Ovary (tissue), 9 donors: ENCODE measurements around the gene ZNF75A. TPM values are rescaled to one million over a fixed set of nuclear protein-coding genes. Genes with fewer than 3 reads are reported as not detected.

Experiments used
- DNase-seq, 5 donors: peaks; one replicate each; pipeline ENCODE4 v3.0.0-alpha.2; 2019 to 2020
- H3K27ac ChIP-seq, 2 donors: fragments of 200-600 bp; one replicate each; pipeline versions ENCODE4 v1.5.1 to v1.8.0; 2019 to 2022
- H3K27me3 ChIP-seq: fragments of 200-600 bp; one replicate; pipeline ENCODE4 v1.8.0; 2022
- H3K36me3 ChIP-seq: fragments of 200-600 bp; sonication (generic); one replicate; pipeline ENCODE4 v1.5.1; 2019
- H3K4me1 ChIP-seq: one replicate; pipeline ENCODE4 v1.8.1; 2013; ENCODE audit warnings: mild to moderate bottlenecking, moderate library complexity; ENCODE audit not compliant: insufficient read depth
- H3K4me3 ChIP-seq: fragments of 200-600 bp; sonication (generic); one replicate; pipeline ENCODE4 v1.5.1; 2017
- H3K9me3 ChIP-seq, 2 donors: fragments of 200-600 bp in 1 of 2; sonication (generic) in 1 of 2; one replicate each; pipeline versions ENCODE4 v1.5.1 to v1.8.1; 2013 to 2019; ENCODE audit warnings: mild to moderate bottlenecking in 1 of 2, moderate library complexity in 1 of 2
- EP300 ChIP-seq: sonication (generic); formaldehyde crosslinking; IDR thresholded peaks from one replicate; pipeline ENCODE4 v1.6.1; 2017; ENCODE audit warnings: antibody characterized with exemption
- POLR2A ChIP-seq: fragments of 450-650 bp; IDR thresholded peaks from one replicate; pipeline ENCODE4 v1.6.1; 2017; ENCODE audit warnings: antibody characterized with exemption, mild to moderate bottlenecking, moderate library complexity
- WGBS, 3 donors: extraction: QIAGEN DNeasy Blood & Tissue Kit in 1 of 3; methylation state at CpG; one replicate each; pipeline versions ENCODE4 v1.1.5 to v1.1.7; 2013 to 2017; 5-methylcytosine and 5-hydroxymethylcytosine counted together
- intact Hi-C, 4 donors: fragments of 100-400 bp; cut with DNase I; formaldehyde crosslinking; loops; one replicate each; pipeline versions ENCODE4 v1.11.0 to v1.15.1; 2022 to 2023
- polyA plus RNA-seq, 2 donors: library from polyadenylated mRNA; stranded (reverse); fragments of 200-250 nt in 1 of 2; fragments of 350-450 nt in 1 of 2; fragmentation: Illumina TruSeq in 1 of 2; extraction: RNeasy Lipid Tissue Mini Kit (QIAGEN cat#74804) in 1 of 2; gene quantifications; one replicate each; pipeline ENCODE4 v1.2.3, GENCODE V29; 2013 to 2014
- total RNA-seq, 7 donors: library from RNA; depleted of rRNA in 2 of 7; stranded (reverse); fragments of >200 nt in 2 of 7; fragmentation: NEBNext Ultra II Directional in 3 of 7; extraction: Animal tissue kit (Norgen Biotek cat#: 25700) in 3 of 7; gene quantifications; one replicate each; pipeline versions ENCODE4 v1.1.0 to v1.2.4, GENCODE V29; 2016 to 2023
- TF ChIP-seq, protein P1 (sequence below), 3 donors: fragments of 450-650 bp in 2 of 3; fragments of 200-600 bp in 1 of 3; IDR thresholded peaks; one replicate each; pipeline versions ENCODE4 v1.5.1 to v1.8.0; 2016 to 2022; ENCODE audit warnings: antibody characterized with exemption in 3 of 3, mild to moderate bottlenecking in 1 of 3
- donor health status: DM: no; HTN: no; CAD: no; lungs with moderate emphysema.
- donor health status: DM: no; HTN: no; CAD: no.
- donor health status: Bipolar disorder and iron deficiency.
- donor health status: DM: yes; HTN: yes; CAD: no.
- donor health status: DM: no; HTN: no; CAD: no.
- donor health status: DM: yes; HTN: yes; CAD: no.

The ZNF75A gene
- total and polyA plus RNA-seq, 9 donors: 17.5 to 50.1 (median 33.3) TPM

DNA sequence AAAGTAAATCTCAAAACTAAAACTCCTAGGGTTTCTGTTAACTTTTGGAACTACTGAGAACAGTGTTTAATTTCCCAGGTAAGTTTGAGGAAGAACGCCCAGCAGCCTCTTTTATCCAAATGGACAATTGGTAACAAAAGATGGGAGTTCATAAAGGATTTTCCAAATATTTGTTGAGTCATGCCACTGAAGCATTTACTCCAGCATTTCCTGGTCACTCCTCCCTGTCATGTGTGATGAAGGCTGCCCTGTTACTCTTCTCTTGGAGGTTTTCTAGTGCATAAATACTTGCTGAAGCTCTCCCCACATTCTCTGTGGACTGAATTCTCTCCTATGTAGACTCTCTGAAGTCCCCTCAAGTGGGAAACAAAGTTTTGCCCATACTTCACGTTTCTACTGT, 16.5 kb downstream of the ZNF75A start:
- H3K9me3 ChIP-seq: peaks cover 10 to 51% of the 10 kb centered on the region in 2 donors
- H3K4me3 ChIP-seq: no peak overlapping the region
- intact Hi-C loops: no loop called here
- DNase-seq: no peak
- H3K27me3 ChIP-seq: no peaks in the 10 kb centered on the region
- no peak for TF ChIP-seq EP300
- TF ChIP-seq, protein P1, sequence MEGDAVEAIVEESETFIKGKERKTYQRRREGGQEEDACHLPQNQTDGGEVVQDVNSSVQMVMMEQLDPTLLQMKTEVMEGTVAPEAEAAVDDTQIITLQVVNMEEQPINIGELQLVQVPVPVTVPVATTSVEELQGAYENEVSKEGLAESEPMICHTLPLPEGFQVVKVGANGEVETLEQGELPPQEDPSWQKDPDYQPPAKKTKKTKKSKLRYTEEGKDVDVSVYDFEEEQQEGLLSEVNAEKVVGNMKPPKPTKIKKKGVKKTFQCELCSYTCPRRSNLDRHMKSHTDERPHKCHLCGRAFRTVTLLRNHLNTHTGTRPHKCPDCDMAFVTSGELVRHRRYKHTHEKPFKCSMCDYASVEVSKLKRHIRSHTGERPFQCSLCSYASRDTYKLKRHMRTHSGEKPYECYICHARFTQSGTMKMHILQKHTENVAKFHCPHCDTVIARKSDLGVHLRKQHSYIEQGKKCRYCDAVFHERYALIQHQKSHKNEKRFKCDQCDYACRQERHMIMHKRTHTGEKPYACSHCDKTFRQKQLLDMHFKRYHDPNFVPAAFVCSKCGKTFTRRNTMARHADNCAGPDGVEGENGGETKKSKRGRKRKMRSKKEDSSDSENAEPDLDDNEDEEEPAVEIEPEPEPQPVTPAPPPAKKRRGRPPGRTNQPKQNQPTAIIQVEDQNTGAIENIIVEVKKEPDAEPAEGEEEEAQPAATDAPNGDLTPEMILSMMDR (IDR thresholded peaks at IDR 0.05): no peak
- TF ChIP-seq POLR2A: no peak
- WGBS, 3 donors: 59 to 62% (median 61%) methylated on average over 2 of the region's 2 CpGs
- no peak overlapping the region for H3K27ac ChIP-seq
- peaks cover 6% of the 10 kb centered on the region for H3K36me3 ChIP-seq
- H3K4me1 ChIP-seq: no peaks in the 10 kb centered on the region

DNA sequence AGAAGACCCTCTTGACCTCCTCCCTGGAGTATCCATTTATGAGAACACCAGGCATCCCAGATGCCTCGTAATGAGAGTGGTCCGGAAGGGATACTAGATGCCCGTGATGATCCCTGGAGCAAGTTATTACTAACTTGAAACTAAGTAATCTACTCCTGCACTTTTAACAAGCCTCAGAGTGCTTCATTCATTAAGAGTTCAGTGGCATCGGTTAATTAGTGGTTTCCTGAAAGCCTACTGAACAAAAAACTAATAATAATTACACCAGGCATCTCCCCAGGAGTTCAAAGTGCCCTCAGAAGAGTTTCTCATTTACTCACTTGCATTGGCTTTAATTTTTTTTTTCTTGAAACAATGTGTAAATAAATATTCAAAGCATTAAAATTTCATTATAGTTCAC, 22.2 kb downstream of the ZNF75A start:
- Histone ChIP-seq H3K27me3 (no peaks in the 10 kb centered on the region), H3K4me1 (no peaks in the 10 kb centered on the region), H3K27ac (no peak overlapping the region), H3K36me3 (no peaks in the 10 kb centered on the region), H3K9me3 (peaks cover 0 to 4% of the 10 kb centered on the region in 2 donors), H3K4me3 (no peak overlapping the region)
- 82 to 87% (median 85%) methylated on average over 4 of the region's 4 CpGs for WGBS, 3 donors
- TF ChIP-seq, protein P1 (IDR thresholded peaks at IDR 0.05): no peak
- no peak for TF ChIP-seq EP300
- TF ChIP-seq POLR2A: no peak
- DNase-seq: no peak
- intact Hi-C loops: no loop called here

DNA sequence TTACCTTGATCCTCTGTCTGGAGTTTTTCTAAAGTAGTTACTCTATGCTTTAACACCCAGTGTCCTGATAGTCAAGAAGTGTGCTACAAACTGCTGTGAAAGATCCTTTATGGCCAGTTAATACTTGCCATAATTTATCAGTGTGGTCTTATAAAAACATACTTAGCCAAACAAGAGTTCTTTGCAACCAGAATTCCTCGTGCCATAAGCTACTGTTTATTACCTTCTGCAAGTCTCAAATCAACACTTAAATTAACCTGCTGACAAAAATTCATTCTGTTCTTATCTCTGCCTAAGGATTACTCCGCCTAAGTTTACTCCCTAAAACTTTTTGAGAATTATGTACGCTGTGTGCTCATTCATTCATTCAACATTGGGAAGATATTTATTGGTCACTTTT, 22.8 kb downstream of the ZNF75A start:
- 35 to 58% (median 40%) methylated on average over 3 of the region's 3 CpGs for WGBS, 3 donors
- Histone ChIP-seq H3K4me3 (no peak overlapping the region), H3K36me3 (no peaks in the 10 kb centered on the region), H3K27me3 (no peaks in the 10 kb centered on the region), H3K27ac (no peak overlapping the region), H3K9me3 (peaks cover 0 to 4% of the 10 kb centered on the region in 2 donors), H3K4me1 (no peaks in the 10 kb centered on the region)
- intact Hi-C loops: no loop called here
- no peak for DNase-seq
- TF ChIP-seq EP300: no peak
- TF ChIP-seq, protein P1 (IDR thresholded peaks at IDR 0.05): no peak

DNA sequence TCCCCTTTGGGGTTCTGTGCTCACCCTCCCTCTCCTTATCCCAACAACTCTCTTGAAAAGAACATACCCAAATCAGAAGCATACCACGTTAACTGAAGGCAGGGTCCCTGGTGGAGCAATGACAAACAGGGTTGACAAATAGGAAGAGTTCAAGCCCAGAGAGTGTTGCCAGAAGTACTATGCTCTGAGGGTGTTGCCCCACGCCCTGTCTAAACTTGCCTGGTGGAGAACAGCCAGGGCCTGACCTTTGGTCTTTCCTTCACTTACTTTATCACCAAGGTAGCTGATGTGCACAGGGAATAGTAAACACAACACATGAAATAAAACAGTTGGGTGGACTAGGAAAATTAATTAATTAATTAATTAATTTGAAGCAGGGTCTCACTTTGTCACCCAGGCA, 23.3 kb downstream of the ZNF75A start:
- no peak overlapping the region for H3K27ac ChIP-seq
- no peaks in the 10 kb centered on the region for H3K27me3 ChIP-seq
- H3K4me3 ChIP-seq: no peak overlapping the region
- no peak for TF ChIP-seq POLR2A
- TF ChIP-seq, protein P1 (IDR thresholded peaks at IDR 0.05): no peak
- no peak for TF ChIP-seq EP300
- intact Hi-C loops: no loop called here
- DNase-seq: no peak
- 51 to 68% (median 59%) methylated on average over 2 of the region's 2 CpGs for WGBS, 3 donors
- no peaks in the 10 kb centered on the region for H3K4me1 ChIP-seq
- no peaks in the 10 kb centered on the region for H3K36me3 ChIP-seq
- peaks cover 0 to 4% of the 10 kb centered on the region in 2 donors for H3K9me3 ChIP-seq

DNA sequence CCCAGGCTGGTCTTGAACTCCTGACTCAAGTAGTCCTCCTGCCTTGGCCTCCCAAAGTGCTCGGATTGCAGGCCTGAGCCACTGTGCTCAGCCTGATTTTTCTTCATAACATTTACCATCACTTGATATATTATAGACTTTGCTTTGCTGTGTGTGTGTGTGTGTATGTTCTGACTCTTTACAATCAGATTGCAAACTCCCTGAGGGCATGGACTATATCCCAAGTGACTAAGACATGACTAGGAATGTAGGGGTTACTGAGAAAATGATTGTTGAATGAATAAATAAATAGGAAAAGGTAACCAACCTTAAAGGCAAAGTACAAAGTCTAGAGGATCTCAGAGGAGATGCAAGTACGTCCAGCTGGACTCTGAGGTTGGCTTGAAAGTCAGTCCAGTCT, 40.7 kb downstream of the ZNF75A start:
- Histone ChIP-seq H3K9me3 (no peaks in the 10 kb centered on the region), H3K27me3 (no peaks in the 10 kb centered on the region), H3K27ac (no peak overlapping the region), H3K4me3 (no peak overlapping the region), H3K4me1 (no peaks in the 10 kb centered on the region), H3K36me3 (no peaks in the 10 kb centered on the region)
- no peak for DNase-seq
- 58 to 72% (median 64%) methylated on average over 2 of the region's 2 CpGs for WGBS, 3 donors
- TF ChIP-seq EP300 (no peak), POLR2A (no peak)
- TF ChIP-seq, protein P1 (IDR thresholded peaks at IDR 0.05): no peak
- intact Hi-C loops: no loop called here
